CD4-positive, alpha-beta T cell (primary cell): ENCODE data around the gene ZNF66. TPM values are rescaled to one million over a fixed set of nuclear protein-coding genes. Genes with fewer than 3 reads are reported as not detected.

Experiments
- ATAC-seq: fragments of 200-7000 bp; cut with Tn5 transposase; one replicate; pipeline ENCODE4 v1.10.0; 2022; ENCODE audit warnings: mild to moderate bottlenecking; ENCODE audit not compliant: poor library complexity
- CTCF ChIA-PET: fragments of 350-600 bp; sonication (Branson Sonifier 250); formaldehyde crosslinking; loops from one replicate; lab custom pipeline; 2021; ENCODE audit warnings: antibody characterized with exemption, inconsistent platforms; lab: Charles Lee
- POLR2A ChIA-PET: fragments of 350-600 bp; sonication (Branson Sonifier 250); formaldehyde crosslinking; loops from one replicate; lab custom pipeline; 2021; ENCODE audit warnings: antibody characterized with exemption, inconsistent platforms; lab: Charles Lee
- DNase-seq, 14 experiments: peaks; one replicate each; pipeline ENCODE4 v3.0.0-alpha.2; 2013 to 2020; ENCODE audit warnings: mixed read lengths in 2 of 14
- H3K27ac ChIP-seq, 2 donors: one replicate each; pipeline versions ENCODE4 v1.5.1 to v1.7.0; 2013; ENCODE audit warnings: low read length in 2 of 2, low read depth in 1 of 2, mild to moderate bottlenecking in 1 of 2
- H3K27me3 ChIP-seq, 2 experiments: 1 replicate in 1 of 2; 2 replicates in 1 of 2; pipeline versions ENCODE4 v1.6.1 to v1.7.0; 2013; ENCODE audit warnings: low read length in 2 of 2, control low read depth in 1 of 2, mild to moderate bottlenecking in 1 of 2, moderate library complexity in 1 of 2; ENCODE audit not compliant: insufficient read depth in 2 of 2, control insufficient read depth in 1 of 2
- H3K36me3 ChIP-seq: one replicate; pipeline ENCODE4 v1.6.1; 2013; ENCODE audit warnings: low read length, control low read depth; ENCODE audit not compliant: insufficient read depth
- H3K4me1 ChIP-seq: one replicate; pipeline ENCODE4 v1.6.1; 2013; ENCODE audit warnings: low read length, control low read depth; ENCODE audit not compliant: insufficient read depth
- H3K4me3 ChIP-seq: one replicate; pipeline ENCODE4 v1.5.1; 2013; ENCODE audit warnings: mild to moderate bottlenecking, low read length, moderate library complexity
- H3K9me3 ChIP-seq, 2 experiments: 1 replicate in 1 of 2; 2 replicates in 1 of 2; pipeline versions ENCODE4 v1.6.1 to v1.7.0; 2013; ENCODE audit warnings: low read length in 2 of 2, mild to moderate bottlenecking in 2 of 2, control low read depth in 1 of 2, moderate library complexity in 1 of 2; ENCODE audit not compliant: control insufficient read depth in 1 of 2, insufficient read depth in 1 of 2
- H3K27ac Mint-ChIP-seq: one replicate; pipeline ENCODE4 v1.8.0; 2020; ENCODE audit warnings: mixed read lengths
- H3K27me3 Mint-ChIP-seq: one replicate; pipeline ENCODE4 v1.8.0; 2021; ENCODE audit warnings: mixed read lengths
- H3K36me3 Mint-ChIP-seq: one replicate; pipeline ENCODE4 v1.8.0; 2021; ENCODE audit warnings: low read depth, mixed read lengths
- H3K4me1 Mint-ChIP-seq: one replicate; pipeline ENCODE4 v1.8.0; 2021; ENCODE audit warnings: low read depth, mixed read lengths
- H3K4me3 Mint-ChIP-seq: one replicate; pipeline ENCODE4 v1.8.0; 2020; ENCODE audit warnings: mild to moderate bottlenecking, mixed read lengths
- H3K9me3 Mint-ChIP-seq: one replicate; pipeline ENCODE4 v1.8.0; 2020; ENCODE audit warnings: mixed read lengths
- intact Hi-C, 2 experiments: fragments of 100-400 bp; cut with DNase I in 1 of 2; cut with micrococcal nuclease in 1 of 2; formaldehyde crosslinking; loops; one replicate each; pipeline versions ENCODE4 v1.15.1 to v1.9.0; 2023 to 2025; cut with DNase I, micrococcal nuclease
- total RNA-seq, 174 experiments: library from RNA in 2 of 174; stranded (reverse) in 2 of 174; gene quantifications; one replicate each; pipeline ENCODE4 v1.2.3 and lab custom pipeline; 2021 to 2026
- TF ChIP-seq, protein P1 (sequence below): fragments of 200-600 bp; IDR thresholded peaks from one replicate; pipeline ENCODE4 v1.8.0; 2022; ENCODE audit warnings: antibody characterized with exemption, mild to moderate bottlenecking

ZNF66 gene
- total RNA-seq, 2 experiments from 2014 or later: 6.4 to 7.4 TPM

DNA sequence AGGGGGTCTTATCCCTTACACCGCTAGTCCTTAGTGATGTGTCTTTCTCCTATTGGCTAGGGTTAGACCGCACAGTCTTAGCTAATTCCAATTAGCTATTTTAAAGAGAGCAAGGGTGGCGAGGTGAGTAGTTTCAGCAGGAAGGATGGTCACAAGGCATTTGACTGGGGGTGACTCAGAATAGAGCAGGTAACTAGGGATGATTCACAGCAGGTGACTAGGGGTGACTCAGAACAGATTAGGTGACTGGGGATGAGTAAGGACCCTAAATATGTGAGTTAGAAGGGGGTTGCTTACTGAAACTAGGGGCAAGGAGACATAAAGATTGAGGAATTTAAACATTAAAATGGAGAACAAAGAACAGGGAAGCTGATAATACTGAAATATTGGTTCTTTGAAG, 64.3 kb downstream of the ZNF66 start:
- Histone ChIP-seq H3K9me3 (peaks cover 14 to 39% of the 10 kb centered on the region in 2 experiments), H3K4me1 (no peaks in the 10 kb centered on the region), H3K4me3 (no peak overlapping the region), H3K27me3 (no peaks in the 10 kb centered on the region), H3K27ac (no peak overlapping the region), H3K36me3 (no peaks in the 10 kb centered on the region)
- ChIA-PET CTCF (no interaction called here), POLR2A (no interaction called here)
- Mint-ChIP-seq H3K4me3 (no peak overlapping the region), H3K9me3 (peaks cover 4% of the 10 kb centered on the region), H3K4me1 (no peaks in the 10 kb centered on the region), H3K27ac (no peak overlapping the region), H3K36me3 (peaks cover 28% of the 10 kb centered on the region), H3K27me3 (no peaks in the 10 kb centered on the region)
- ATAC-seq (no peak), DNase-seq (no peak)
- intact Hi-C loops: no loop called here
- TF ChIP-seq, protein P1, sequence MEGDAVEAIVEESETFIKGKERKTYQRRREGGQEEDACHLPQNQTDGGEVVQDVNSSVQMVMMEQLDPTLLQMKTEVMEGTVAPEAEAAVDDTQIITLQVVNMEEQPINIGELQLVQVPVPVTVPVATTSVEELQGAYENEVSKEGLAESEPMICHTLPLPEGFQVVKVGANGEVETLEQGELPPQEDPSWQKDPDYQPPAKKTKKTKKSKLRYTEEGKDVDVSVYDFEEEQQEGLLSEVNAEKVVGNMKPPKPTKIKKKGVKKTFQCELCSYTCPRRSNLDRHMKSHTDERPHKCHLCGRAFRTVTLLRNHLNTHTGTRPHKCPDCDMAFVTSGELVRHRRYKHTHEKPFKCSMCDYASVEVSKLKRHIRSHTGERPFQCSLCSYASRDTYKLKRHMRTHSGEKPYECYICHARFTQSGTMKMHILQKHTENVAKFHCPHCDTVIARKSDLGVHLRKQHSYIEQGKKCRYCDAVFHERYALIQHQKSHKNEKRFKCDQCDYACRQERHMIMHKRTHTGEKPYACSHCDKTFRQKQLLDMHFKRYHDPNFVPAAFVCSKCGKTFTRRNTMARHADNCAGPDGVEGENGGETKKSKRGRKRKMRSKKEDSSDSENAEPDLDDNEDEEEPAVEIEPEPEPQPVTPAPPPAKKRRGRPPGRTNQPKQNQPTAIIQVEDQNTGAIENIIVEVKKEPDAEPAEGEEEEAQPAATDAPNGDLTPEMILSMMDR: no peak

Other genes with a start within 250 kb of the ZNF66 start
- gene ZNF737, start 210.5 kb upstream of the ZNF66 start, total RNA-seq: 10 to 100 TPM; 11.0 to 11.7 TPM
- gene ZNF626, start 114.7 kb upstream of the ZNF66 start, total RNA-seq: 1 to 10 TPM; 6.7 to 6.8 TPM
- 1 to 10 TPM; 3.4 to 4.7 TPM for gene ZNF85, start 146.9 kb downstream of the ZNF66 start, total RNA-seq
- 10 to 100 TPM; 40.5 to 43.8 TPM for gene ZNF430, start 244.4 kb downstream of the ZNF66 start, total RNA-seq